ENCODE data around the gene COLEC12.

COLEC12 gene

GRCh38 chr18:415617-416612, 84.6 kb downstream of the COLEC12 start:
- no peaks in the 10 kb centered on the region for H3F3A ChIP-seq (ENCODE audit: low read depth)
- no peaks in the 10 kb centered on the region for H3K27me3 ChIP-seq (ENCODE audit: insufficient read depth, low read length, poor library complexity, severe bottlenecking)
- H3K4me3 ChIP-seq (ENCODE audit: low read length, poor library complexity, severe bottlenecking), result no peak overlapping the region
- H3K9ac ChIP-seq (ENCODE audit: low read depth, low read length, poor library complexity, severe bottlenecking), result no peak overlapping the region
- no peaks in the 10 kb centered on the region for H3K36me3 ChIP-seq (ENCODE audit: insufficient read depth, low read length)
- no peaks in the 10 kb centered on the region for H3K79me2 ChIP-seq (ENCODE audit: insufficient read depth, low read length)
- TF ChIP-seq EZH2phosphoT487 (IDR thresholded peaks at IDR 0.05; ENCODE audit: borderline replicate concordance), result no peak
- no peak for TF ChIP-seq CTCF (conservative IDR thresholded peaks at IDR 0.05; ENCODE audit: low read length)
- no peaks in the 10 kb centered on the region for H3K9me2 ChIP-seq (replicated peaks; ENCODE audit: low read depth, low read length)
- H3K4me2 ChIP-seq (ENCODE audit: low read depth, low read length, poor library complexity, severe bottlenecking), result no peak overlapping the region
- H4K20me1 ChIP-seq (ENCODE audit: insufficient read depth, low read length, poor library complexity, severe bottlenecking), result no peaks in the 10 kb centered on the region
- H3K9me3 ChIP-seq (ENCODE audit: insufficient read depth, low read depth, low read length), result no peaks in the 10 kb centered on the region
- H2AFZ ChIP-seq (ENCODE audit: low read length), result no peak overlapping the region
- no peaks in the 10 kb centered on the region for H3K4me1 ChIP-seq (ENCODE audit: insufficient read depth, low read length, poor library complexity, severe bottlenecking)

- H4K20me1 ChIP-seq (ENCODE audit: insufficient read depth, low read length, poor library complexity, severe bottlenecking), result no peaks in the 10 kb centered on the region
- H2AFZ ChIP-seq (ENCODE audit: low read length), result no peak overlapping the region
- no peak overlapping the region for H3K4me2 ChIP-seq (ENCODE audit: low read depth, low read length, poor library complexity, severe bottlenecking)
- H3K9me3 ChIP-seq (ENCODE audit: insufficient read depth, low read depth, low read length), result no peaks in the 10 kb centered on the region
- H3K27me3 ChIP-seq (ENCODE audit: insufficient read depth, low read length, poor library complexity, severe bottlenecking), result no peaks in the 10 kb centered on the region
- no peak overlapping the region for H3K4me3 ChIP-seq (ENCODE audit: low read length, poor library complexity, severe bottlenecking)
- H3K4me1 ChIP-seq (ENCODE audit: insufficient read depth, low read length, poor library complexity, severe bottlenecking), result no peaks in the 10 kb centered on the region
- no peaks in the 10 kb centered on the region for H3K79me2 ChIP-seq (ENCODE audit: insufficient read depth, low read length)
- H3K9ac ChIP-seq (ENCODE audit: low read depth, low read length, poor library complexity, severe bottlenecking), result no peak overlapping the region
- no peaks in the 10 kb centered on the region for H3K9me2 ChIP-seq (replicated peaks; ENCODE audit: low read depth, low read length)
- TF ChIP-seq EZH2phosphoT487 (IDR thresholded peaks at IDR 0.05; ENCODE audit: borderline replicate concordance) (no peak), CTCF (conservative IDR thresholded peaks at IDR 0.05; ENCODE audit: low read length) (no peak)
- H3F3A ChIP-seq (ENCODE audit: low read depth), result no peaks in the 10 kb centered on the region
- no peaks in the 10 kb centered on the region for H3K36me3 ChIP-seq (ENCODE audit: insufficient read depth, low read length)
These were observed 85.5 kb downstream of the COLEC12 start for GRCh38 chr18:415047-415446.

GRCh38 chr18:413233-413632, 87.3 kb downstream of the COLEC12 start:
- Histone ChIP-seq H2AFZ (ENCODE audit: low read length) (no peak overlapping the region), H3K27me3 (ENCODE audit: insufficient read depth, low read length, poor library complexity, severe bottlenecking) (no peaks in the 10 kb centered on the region), H3F3A (ENCODE audit: low read depth) (no peaks in the 10 kb centered on the region), H3K4me2 (ENCODE audit: low read depth, low read length, poor library complexity, severe bottlenecking) (no peak overlapping the region), H3K36me3 (ENCODE audit: insufficient read depth, low read length) (no peaks in the 10 kb centered on the region), H3K4me3 (ENCODE audit: low read length, poor library complexity, severe bottlenecking) (no peak overlapping the region), H3K9ac (ENCODE audit: low read depth, low read length, poor library complexity, severe bottlenecking) (no peak overlapping the region), H3K9me2 (replicated peaks; ENCODE audit: low read depth, low read length) (no peaks in the 10 kb centered on the region), H3K4me1 (ENCODE audit: insufficient read depth, low read length, poor library complexity, severe bottlenecking) (no peaks in the 10 kb centered on the region), H4K20me1 (ENCODE audit: insufficient read depth, low read length, poor library complexity, severe bottlenecking) (no peaks in the 10 kb centered on the region), H3K9me3 (ENCODE audit: insufficient read depth, low read depth, low read length) (peaks cover 7% of the 10 kb centered on the region; the same call in 1 of the 2 replicates), H3K79me2 (ENCODE audit: insufficient read depth, low read length) (no peaks in the 10 kb centered on the region)
- no peak for TF ChIP-seq EZH2phosphoT487 (IDR thresholded peaks at IDR 0.05; ENCODE audit: borderline replicate concordance)
- TF ChIP-seq CTCF (conservative IDR thresholded peaks at IDR 0.05; ENCODE audit: low read length), result no peak
